NCI-H2227 treated with DMSO at 0.1 percent for 48 hours (cell line): Measurements from ENCODE around the gene KCNMB2.

Experiments
- DNase-seq: peaks from one replicate; lab custom pipeline; 2025; lab: John Stamatoyannopoulos, UW

KCNMB2 gene

GRCh38 chr3:178761024-178761423 lies 224.8 kb downstream of the KCNMB2 start:
- DNase-seq, result no peak

GRCh38 chr3:178761461-178761860 lies 225.2 kb downstream of the KCNMB2 start:
- no peak for DNase-seq

- no peak for DNase-seq
Measured at GRCh38 chr3:178762385-178762784, 226.1 kb downstream of the KCNMB2 start.

GRCh38 chr3:178765472-178765871 lies 229.2 kb downstream of the KCNMB2 start:
- no peak for DNase-seq

- DNase-seq, result no peak
Measured at GRCh38 chr3:178767581-178767980, 231.3 kb downstream of the KCNMB2 start.

GRCh38 chr3:178768072-178768864 lies 232.0 kb downstream of the KCNMB2 start:
- DNase-seq, result no peak

GRCh38 chr3:178771511-178771910 lies 235.3 kb downstream of the KCNMB2 start:
- DNase-seq, result no peak

- no peak for DNase-seq
Measured at GRCh38 chr3:178772746-178773145, 236.5 kb downstream of the KCNMB2 start.

GRCh38 chr3:178773358-178773757 lies 237.1 kb downstream of the KCNMB2 start:
- DNase-seq, result no peak

GRCh38 chr3:178777718-178778411 lies 241.6 kb downstream of the KCNMB2 start:
- peak; percentile 14 for DNase-seq

- DNase-seq, result no peak
Measured at GRCh38 chr3:178778589-178778988, 242.4 kb downstream of the KCNMB2 start.

GRCh38 chr3:178785961-178786360 lies 249.7 kb downstream of the KCNMB2 start:
- DNase-seq, result no peak

- DNase-seq, result no peak
Measured at GRCh38 chr3:178787960-178788359, 251.7 kb downstream of the KCNMB2 start.

- no peak for DNase-seq
Measured at GRCh38 chr3:178794711-178795110, 258.5 kb downstream of the KCNMB2 start.

GRCh38 chr3:178795349-178795748 lies 259.1 kb downstream of the KCNMB2 start:
- no peak for DNase-seq

- DNase-seq, result no peak
Measured at GRCh38 chr3:178802259-178802658, 266.0 kb downstream of the KCNMB2 start.

GRCh38 chr3:178802993-178803693 lies 266.9 kb downstream of the KCNMB2 start:
- no peak for DNase-seq

- DNase-seq, result no peak
Measured at GRCh38 chr3:178804606-178805005, 268.4 kb downstream of the KCNMB2 start.

GRCh38 chr3:178805741-178806140 lies 269.5 kb downstream of the KCNMB2 start:
- DNase-seq, result no peak

GRCh38 chr3:178806651-178807050 lies 270.4 kb downstream of the KCNMB2 start:
- DNase-seq, result no peak

GRCh38 chr3:178807694-178808093 lies 271.5 kb downstream of the KCNMB2 start:
- DNase-seq, result no peak

- DNase-seq, result peak; percentile 14
Measured at GRCh38 chr3:178808748-178809147, 272.5 kb downstream of the KCNMB2 start.

GRCh38 chr3:178810181-178810580 lies 273.9 kb downstream of the KCNMB2 start:
- no peak for DNase-seq
